ENCODE results near the gene IL1RAPL1. TPM values are rescaled to one million over a fixed set of nuclear protein-coding genes. Genes with fewer than 3 reads are reported as not detected.

IL1RAPL1 gene
- polyA plus RNA-seq, 4 donors, result 2.2 to 6.0 (median 2.4) TPM

GRCh38 chrX:29947225-29947624 lies 1360.0 kb downstream of the IL1RAPL1 start:
- DNase-seq (ENCODE audit: low read depth in 4 of 4, low spot score in 3 of 4), result no peak

DNA sequence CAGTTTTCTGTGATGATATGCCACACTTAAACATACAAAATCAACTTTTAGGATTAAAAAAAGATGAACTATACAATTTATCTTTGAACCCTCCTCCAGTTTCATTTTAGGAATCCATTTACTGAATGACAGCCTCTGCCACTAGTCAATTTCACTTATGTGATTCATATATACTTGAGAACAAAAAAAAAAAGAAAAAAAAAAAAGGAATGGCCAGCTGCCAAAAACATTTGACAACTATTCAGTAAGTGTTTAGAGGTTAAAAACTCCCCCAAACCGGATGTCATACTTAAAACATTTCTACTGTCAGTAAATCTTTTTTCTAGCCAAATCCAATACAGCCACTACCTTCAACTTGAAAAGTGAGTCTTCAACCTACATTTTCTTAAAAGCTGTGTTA lies 1361.4 kb downstream of the IL1RAPL1 start:
- no peak for DNase-seq (ENCODE audit: low read depth in 4 of 4, low spot score in 3 of 4)

DNA sequence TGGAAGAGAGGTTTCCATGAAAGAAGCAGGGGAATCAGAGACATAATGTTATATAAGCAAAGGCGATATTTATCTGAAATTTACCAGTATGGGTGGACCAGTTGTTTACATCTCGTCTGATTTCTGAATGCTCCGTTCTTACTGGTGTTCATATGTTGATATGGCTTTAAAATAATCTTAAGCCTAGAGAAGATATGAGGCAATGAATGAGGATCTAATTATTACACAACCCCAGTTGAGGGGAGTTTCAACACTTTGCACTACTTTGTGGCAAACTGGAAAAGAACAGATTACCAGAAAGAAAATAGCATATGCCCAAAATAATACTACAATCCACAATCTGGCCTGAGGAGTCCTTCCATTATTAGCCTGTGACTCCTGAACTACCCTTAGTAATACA lies 1364.8 kb downstream of the IL1RAPL1 start:
- no peak for DNase-seq (ENCODE audit: low read depth in 4 of 4, low spot score in 3 of 4)

GRCh38 chrX:29962061-29962460 lies 1374.8 kb downstream of the IL1RAPL1 start:
- DNase-seq (ENCODE audit: low read depth in 4 of 4, low spot score in 3 of 4), result no peak

DNA sequence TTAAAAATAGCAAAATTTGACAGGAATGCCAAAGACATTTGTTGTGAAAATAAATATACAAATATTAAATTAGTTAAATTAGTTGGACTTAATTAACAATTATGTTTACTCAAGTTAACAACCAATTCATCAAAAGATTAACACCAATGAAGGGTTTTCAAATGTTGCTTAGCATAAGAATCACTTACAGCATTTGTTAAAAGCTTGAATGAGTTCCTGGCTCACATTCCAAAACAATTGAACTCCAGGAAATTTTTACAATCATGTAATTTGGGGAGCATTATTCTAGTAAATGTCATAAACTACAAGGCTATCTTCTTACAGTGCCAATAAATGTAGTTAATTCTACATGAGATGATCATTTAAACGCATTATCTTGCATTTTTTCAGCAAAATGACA lies 1378.4 kb downstream of the IL1RAPL1 start:
- DNase-seq (ENCODE audit: low read depth in 4 of 4, low spot score in 3 of 4), result no peak

GRCh38 chrX:29992083-29992482 lies 1404.8 kb downstream of the IL1RAPL1 start:
- no peak for DNase-seq (ENCODE audit: low read depth in 4 of 4, low spot score in 3 of 4)

GRCh38 chrX:30005813-30006212 lies 1418.6 kb downstream of the IL1RAPL1 start:
- no peak for DNase-seq (ENCODE audit: low read depth in 4 of 4, low spot score in 3 of 4)

Measured in left renal pelvis (tissue), 4 donors.